OCI-LY3 (cell line): ENCODE results near the gene TEX29.

Source experiments
- H2AFZ ChIP-seq: fragments of 200-600, 300-600 bp; shearing (Covaris generic); 2 replicates; pipeline ENCODE4 v1.6.0; 2014; ENCODE audit warnings: antibody characterized with exemption, low read depth, low read length
- H3K27ac ChIP-seq: fragments of 200-600, 300-600 bp; sonication (generic); 2 replicates; pipeline ENCODE4 v1.5.1; 2014; ENCODE audit warnings: mild to moderate bottlenecking, low read length, moderate library complexity, mixed read lengths
- H3K27me3 ChIP-seq: fragments of 200-600, 300-600 bp; sonication (generic); 2 replicates; pipeline ENCODE4 v1.6.1; 2014; ENCODE audit warnings: low read depth, low read length, mixed read lengths
- H3K36me3 ChIP-seq: fragments of 200-600, 300-600 bp; sonication (generic); replicated peaks from 2 replicates; pipeline ENCODE3; 2014; ENCODE audit warnings: low read depth, low read length, mixed read lengths
- H3K4me1 ChIP-seq: fragments of 300-600, 200-600 bp; sonication (generic); 2 replicates; pipeline ENCODE4 v1.6.1; 2014; ENCODE audit warnings: low read length, mixed read lengths
- H3K4me2 ChIP-seq: fragments of 200-600, 300-600 bp; sonication (generic); 2 replicates; pipeline ENCODE4 v1.6.1; 2014; ENCODE audit warnings: low read length, mixed read lengths
- H3K4me3 ChIP-seq: fragments of 300-600, 200-600 bp; sonication (generic); 2 replicates; pipeline ENCODE4 v1.5.1; 2014; ENCODE audit warnings: antibody characterized with exemption, mild to moderate bottlenecking, low read length, moderate library complexity
- H3K79me2 ChIP-seq: fragments of 300-600, 200-600 bp; shearing (Covaris generic); 2 replicates; pipeline ENCODE4 v1.6.1; 2014; ENCODE audit warnings: mild to moderate bottlenecking, low read length, mixed read lengths
- H3K9ac ChIP-seq: fragments of 300-600, 200-600 bp; shearing (Covaris generic); 2 replicates; pipeline ENCODE4 v1.6.0; 2014; ENCODE audit warnings: mild to moderate bottlenecking, low read length, moderate library complexity
- H3K9me3 ChIP-seq: fragments of 200-600, 300-600 bp; shearing (Covaris generic); 2 replicates; pipeline ENCODE4 v1.6.1; 2014; ENCODE audit warnings: low read length, mixed read lengths; ENCODE audit not compliant: insufficient read depth
- H4K20me1 ChIP-seq: fragments of 200-600, 300-600 bp; sonication (generic); 2 replicates; pipeline ENCODE4 v1.6.1; 2016; ENCODE audit warnings: low read length, mixed read lengths; ENCODE audit not compliant: insufficient read depth
- EZH2phosphoT487 ChIP-seq: fragments of 200-600 bp; shearing (Covaris generic); IDR thresholded peaks from 2 replicates; pipeline ENCODE4 v1.6.1; 2018; ENCODE audit warnings: antibody characterized with exemption, mixed run types, low read depth
- TF ChIP-seq, protein P1 (sequence below): fragments of 200-600, 300-600 bp; sonication (generic); IDR thresholded peaks from 2 replicates; pipeline ENCODE4 v1.5.1; 2014; ENCODE audit warnings: antibody characterized with exemption, low read length, low read depth

Gene TEX29

DNA sequence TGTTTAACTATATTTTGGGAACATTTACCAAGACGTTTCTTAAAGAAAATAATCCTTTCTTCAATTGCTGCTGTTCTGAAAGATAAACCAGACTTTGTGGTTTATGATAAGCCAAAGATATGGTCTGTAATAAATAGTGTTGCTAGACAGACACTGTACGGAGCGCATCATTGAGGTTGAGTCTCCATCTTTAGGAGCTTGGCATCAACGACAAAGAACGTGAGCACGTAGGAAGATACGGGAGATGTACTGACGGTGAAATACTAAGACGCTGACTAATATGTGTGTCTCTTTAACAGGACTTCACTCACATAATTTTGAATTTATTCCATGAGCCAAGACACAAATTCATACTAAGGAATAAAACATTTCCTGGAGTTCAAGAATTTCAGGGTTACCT is 16.2 kb downstream of the TEX29 start:
- H3K4me3 ChIP-seq, result no peak overlapping the region
- H3K36me3 ChIP-seq, result peaks cover 5% of the 10 kb centered on the region
- H3K4me2 ChIP-seq, result no peak overlapping the region
- no peaks in the 10 kb centered on the region for H3K4me1 ChIP-seq
- H3K79me2 ChIP-seq, result no peaks in the 10 kb centered on the region
- no peak overlapping the region for H2AFZ ChIP-seq
- no peaks in the 10 kb centered on the region for H4K20me1 ChIP-seq
- TF ChIP-seq EZH2phosphoT487, result no peak
- TF ChIP-seq, protein P1, sequence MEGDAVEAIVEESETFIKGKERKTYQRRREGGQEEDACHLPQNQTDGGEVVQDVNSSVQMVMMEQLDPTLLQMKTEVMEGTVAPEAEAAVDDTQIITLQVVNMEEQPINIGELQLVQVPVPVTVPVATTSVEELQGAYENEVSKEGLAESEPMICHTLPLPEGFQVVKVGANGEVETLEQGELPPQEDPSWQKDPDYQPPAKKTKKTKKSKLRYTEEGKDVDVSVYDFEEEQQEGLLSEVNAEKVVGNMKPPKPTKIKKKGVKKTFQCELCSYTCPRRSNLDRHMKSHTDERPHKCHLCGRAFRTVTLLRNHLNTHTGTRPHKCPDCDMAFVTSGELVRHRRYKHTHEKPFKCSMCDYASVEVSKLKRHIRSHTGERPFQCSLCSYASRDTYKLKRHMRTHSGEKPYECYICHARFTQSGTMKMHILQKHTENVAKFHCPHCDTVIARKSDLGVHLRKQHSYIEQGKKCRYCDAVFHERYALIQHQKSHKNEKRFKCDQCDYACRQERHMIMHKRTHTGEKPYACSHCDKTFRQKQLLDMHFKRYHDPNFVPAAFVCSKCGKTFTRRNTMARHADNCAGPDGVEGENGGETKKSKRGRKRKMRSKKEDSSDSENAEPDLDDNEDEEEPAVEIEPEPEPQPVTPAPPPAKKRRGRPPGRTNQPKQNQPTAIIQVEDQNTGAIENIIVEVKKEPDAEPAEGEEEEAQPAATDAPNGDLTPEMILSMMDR, result no peak
- H3K9me3 ChIP-seq, result no peaks in the 10 kb centered on the region
- H3K9ac ChIP-seq, result no peak overlapping the region
- H3K27ac ChIP-seq, result no peak overlapping the region
- no peaks in the 10 kb centered on the region for H3K27me3 ChIP-seq

DNA sequence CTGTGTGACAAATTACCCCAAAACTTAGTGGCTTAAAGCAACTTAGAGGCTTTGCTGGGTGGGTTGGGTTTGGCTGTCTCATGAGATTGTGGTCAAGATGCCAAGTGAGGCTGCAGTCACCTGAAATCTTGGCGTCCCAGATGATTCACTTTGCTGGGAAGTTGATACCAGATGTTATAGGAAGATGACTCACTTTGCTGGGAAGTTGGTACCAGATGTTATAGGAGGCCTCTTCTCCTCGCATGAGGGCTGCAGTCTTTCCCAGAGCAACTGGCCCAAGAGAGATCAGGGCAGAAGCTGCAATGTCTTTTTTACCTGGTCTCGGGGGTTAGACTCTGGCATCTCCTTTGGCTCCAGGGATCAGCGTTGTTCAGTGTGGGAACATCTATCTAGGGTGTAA is 16.8 kb downstream of the TEX29 start:
- Histone ChIP-seq H4K20me1 (no peaks in the 10 kb centered on the region), H3K27me3 (no peaks in the 10 kb centered on the region), H3K9ac (no peak overlapping the region), H3K4me1 (no peaks in the 10 kb centered on the region), H3K79me2 (no peaks in the 10 kb centered on the region), H2AFZ (no peak overlapping the region), H3K4me3 (no peak overlapping the region), H3K27ac (no peak overlapping the region), H3K9me3 (no peaks in the 10 kb centered on the region), H3K36me3 (peaks cover 5% of the 10 kb centered on the region), H3K4me2 (no peak overlapping the region)
- TF ChIP-seq EZH2phosphoT487, result no peak
- TF ChIP-seq, protein P1, result no peak

DNA sequence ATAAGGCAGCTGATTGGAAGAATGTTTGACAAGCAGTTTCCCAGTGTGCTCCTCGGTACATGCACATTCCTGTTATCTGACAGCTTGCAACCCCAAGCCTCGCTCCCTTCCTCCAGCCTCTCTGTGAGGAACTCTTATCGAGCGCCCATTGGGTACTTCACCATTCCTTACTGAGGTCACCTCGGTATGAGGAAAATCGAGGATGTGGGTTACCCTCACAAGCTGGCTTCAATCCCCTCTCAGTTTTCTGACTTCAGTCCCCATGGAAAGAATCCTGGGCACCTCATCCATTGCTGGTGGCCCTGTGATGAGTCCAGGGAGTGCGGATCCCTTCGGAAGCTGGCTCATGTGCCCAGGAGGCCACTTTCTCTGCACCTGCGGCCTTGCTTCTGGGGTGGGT is 17.3 kb downstream of the TEX29 start:
- no peak overlapping the region for H3K27ac ChIP-seq
- TF ChIP-seq, protein P1, result no peak
- TF ChIP-seq EZH2phosphoT487, result no peak
- no peak overlapping the region for H3K9ac ChIP-seq
- no peaks in the 10 kb centered on the region for H4K20me1 ChIP-seq
- no peaks in the 10 kb centered on the region for H3K27me3 ChIP-seq
- H3K4me3 ChIP-seq, result no peak overlapping the region
- H2AFZ ChIP-seq, result no peak overlapping the region
- no peak overlapping the region for H3K4me2 ChIP-seq
- H3K79me2 ChIP-seq, result no peaks in the 10 kb centered on the region
- H3K4me1 ChIP-seq, result no peaks in the 10 kb centered on the region
- H3K36me3 ChIP-seq, result peaks cover 5% of the 10 kb centered on the region
- no peaks in the 10 kb centered on the region for H3K9me3 ChIP-seq

GRCh38 chr13:111338841-111339240 is 18.4 kb downstream of the TEX29 start:
- Histone ChIP-seq H3K4me3 (no peak overlapping the region), H4K20me1 (no peaks in the 10 kb centered on the region), H3K36me3 (peaks cover 5% of the 10 kb centered on the region), H3K9me3 (no peaks in the 10 kb centered on the region), H3K9ac (no peak overlapping the region), H3K27me3 (no peaks in the 10 kb centered on the region), H2AFZ (no peak overlapping the region), H3K4me2 (no peak overlapping the region), H3K27ac (no peak overlapping the region), H3K79me2 (no peaks in the 10 kb centered on the region), H3K4me1 (no peaks in the 10 kb centered on the region)
- TF ChIP-seq EZH2phosphoT487, result no peak
- TF ChIP-seq, protein P1, result no peak
